Fibroblast of skin of abdomen (primary cell): ENCODE results near the gene BLOC1S1. TPM values are rescaled to one million over a fixed set of nuclear protein-coding genes. Genes with fewer than 3 reads are reported as not detected.

ENCODE experiments used
- DNase-seq: peaks from one replicate; pipeline ENCODE4 v3.0.0-alpha.2; 2013
- polyA plus RNA-seq, 2 experiments: library from polyadenylated mRNA; unstranded; fragments of 120-200 nt; gene quantifications; one replicate each; pipeline ENCODE4 v1.2.1, GENCODE V29; 2013; ENCODE audit not compliant: insufficient read length in 2 of 2

Gene BLOC1S1
- polyA plus RNA-seq (2013, experiment 1 of 2; ENCODE audit: insufficient read length): 90.8 TPM
- 95.8 TPM for polyA plus RNA-seq (2013, experiment 2 of 2; ENCODE audit: insufficient read length)

DNA sequence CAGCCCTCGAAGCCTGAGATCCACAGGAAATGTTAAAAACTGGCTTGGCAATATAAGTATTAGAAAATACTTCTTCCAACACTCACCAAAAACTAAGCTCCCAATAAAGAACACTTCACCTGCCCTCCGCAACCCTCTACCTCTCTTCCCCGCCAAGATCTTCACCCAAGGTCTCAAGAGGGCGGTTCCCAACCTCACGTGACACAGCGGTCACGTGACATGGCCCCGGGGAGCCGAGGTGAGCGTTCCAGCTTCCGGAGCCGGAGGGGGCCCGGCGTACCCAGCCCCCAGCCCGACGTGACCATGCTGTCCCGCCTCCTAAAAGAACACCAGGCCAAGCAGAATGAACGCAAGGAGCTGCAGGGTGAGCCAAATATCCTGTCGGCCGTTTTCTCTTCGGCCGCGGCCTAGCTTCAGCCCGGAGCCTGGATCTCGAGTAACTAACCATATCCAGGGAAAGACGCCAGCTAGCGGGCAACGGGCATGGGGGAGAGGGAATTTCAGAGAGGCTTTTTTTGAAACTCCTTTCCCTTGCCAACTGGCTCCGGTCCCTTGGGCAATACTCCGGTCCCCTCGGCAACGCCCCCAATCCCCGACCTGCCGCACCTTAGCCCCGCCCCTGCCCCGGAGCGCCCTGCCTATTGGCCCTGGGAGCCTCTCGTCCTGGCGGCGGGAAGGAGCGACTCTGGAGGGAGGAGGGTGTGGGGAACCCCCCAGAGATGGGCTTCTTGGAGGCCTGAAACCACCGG is at the start of gene BLOC1S1:
Gene BLOC1S1 (plus strand): TSS at position 214 of the 749 bp plus-strand sequence. CDS start 6 bp downstream, at position 220.
- peak; percentile 96 for DNase-seq

DNA sequence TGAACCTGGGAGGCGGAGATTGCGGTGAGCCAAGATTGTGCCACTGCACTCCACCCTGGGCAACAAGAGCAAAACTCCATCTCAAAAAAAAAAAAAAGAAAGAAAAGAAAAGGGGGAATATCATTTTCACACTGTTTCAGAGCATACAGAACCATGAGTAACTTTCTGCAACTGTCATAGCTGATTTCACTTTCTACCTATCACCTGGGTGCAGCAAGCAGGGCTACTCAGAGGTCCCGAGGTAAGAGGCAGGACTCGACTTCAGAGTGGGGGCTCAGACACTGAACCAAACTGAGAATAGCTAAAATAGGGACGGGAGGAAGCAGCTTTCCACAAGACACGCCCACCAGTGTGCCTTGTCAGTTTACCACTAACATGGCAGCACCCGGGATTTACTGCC is 49.3 kb upstream of the BLOC1S1 start:
- no peak for DNase-seq

DNA sequence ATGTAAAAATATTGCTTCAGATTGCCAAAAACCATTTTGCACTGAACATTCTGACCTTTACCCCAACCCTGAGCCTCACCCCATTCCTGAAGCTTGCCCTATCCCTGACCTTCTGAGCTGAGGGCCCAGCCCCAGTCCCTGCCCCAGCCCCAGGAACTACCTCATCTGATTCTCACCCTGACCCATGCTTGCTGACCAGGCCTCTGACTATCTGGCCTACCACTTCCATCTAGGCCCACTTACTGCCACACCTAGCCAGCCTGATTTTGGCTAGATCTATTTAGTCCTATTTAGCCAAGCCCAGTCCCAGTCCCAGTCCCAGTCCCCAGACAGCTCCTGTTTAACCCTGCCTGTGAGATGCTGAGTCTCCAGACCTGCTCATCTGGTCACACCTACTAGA is 45.6 kb upstream of the BLOC1S1 start:
- no peak for DNase-seq

DNA sequence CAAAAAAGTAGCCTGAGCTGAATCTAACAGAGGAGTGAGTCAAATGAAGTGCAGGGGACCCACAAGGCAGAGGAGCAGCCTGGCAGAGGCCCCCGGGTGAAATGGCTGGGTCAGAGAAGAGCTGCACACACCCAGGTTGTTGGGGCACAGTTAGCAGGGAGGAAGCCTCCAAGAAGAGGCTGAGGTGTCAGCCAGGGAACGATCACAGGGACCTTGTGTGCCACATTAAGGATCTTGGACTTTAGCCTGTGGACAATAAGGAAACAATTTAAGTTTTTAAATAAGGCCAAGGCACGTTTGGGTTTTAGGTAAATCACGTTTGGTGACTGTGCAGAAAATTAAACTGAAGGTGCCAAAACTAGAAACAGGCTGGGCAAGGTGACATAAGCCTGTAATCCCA is 44.1 kb upstream of the BLOC1S1 start:
- DNase-seq: no peak

DNA sequence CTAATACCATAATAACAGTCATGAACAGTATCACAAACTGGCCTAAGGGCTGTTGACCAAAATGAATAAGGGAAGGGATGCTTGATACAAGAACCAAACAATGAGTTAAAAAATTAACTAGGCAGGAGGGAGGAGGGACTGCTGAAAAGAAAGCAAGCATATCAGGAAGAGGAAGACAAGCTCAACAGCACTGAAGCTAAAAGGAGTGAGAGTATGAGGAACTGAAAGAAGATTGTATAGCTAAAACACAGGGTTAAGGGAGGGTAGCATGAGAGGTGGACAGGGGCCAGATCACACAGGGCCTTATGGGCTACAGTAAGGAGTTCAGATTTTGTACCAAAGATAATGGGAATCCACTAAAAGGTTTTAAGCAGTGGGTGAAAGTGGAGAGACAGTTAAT is 42.2 kb upstream of the BLOC1S1 start:
- no peak for DNase-seq

DNA sequence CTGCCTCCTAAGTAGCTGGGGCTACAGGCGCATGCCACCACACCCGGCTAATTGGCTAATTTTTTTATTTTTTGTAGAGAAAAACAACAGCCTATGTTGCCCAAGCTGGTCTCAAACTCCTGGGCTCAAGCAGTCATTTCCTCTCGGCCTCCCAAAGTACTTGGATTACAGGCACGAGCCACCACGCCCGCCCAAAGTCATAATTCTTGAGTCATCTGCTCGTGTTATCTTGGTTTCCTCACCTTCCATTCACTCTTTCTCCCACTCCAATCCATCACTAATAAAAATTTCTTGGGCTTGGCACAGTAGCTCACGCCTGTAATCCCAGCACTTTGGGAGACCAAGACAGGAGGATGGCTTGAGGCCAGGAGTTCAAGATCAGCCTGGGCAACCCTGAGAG is 40.2 kb upstream of the BLOC1S1 start:
- DNase-seq: no peak

DNA sequence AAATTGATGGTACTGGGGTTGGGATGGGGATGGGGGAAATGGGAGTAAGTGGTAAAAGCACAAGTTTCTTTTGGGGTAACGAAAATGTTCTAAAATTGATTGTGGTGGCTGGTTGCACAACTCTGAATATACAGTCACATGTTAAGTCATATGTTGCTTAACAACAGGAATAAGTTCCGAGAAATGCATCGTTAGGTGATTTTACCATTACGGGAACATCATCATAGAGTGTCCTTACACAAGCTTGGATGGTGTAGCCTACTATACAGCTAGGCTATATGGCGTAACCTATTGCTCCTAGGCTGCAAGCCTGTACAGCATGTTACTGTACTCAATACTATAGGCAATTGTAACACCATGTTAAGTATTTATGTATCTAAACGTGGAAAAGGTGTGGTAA is 39.1 kb upstream of the BLOC1S1 start:
- no peak for DNase-seq

DNA sequence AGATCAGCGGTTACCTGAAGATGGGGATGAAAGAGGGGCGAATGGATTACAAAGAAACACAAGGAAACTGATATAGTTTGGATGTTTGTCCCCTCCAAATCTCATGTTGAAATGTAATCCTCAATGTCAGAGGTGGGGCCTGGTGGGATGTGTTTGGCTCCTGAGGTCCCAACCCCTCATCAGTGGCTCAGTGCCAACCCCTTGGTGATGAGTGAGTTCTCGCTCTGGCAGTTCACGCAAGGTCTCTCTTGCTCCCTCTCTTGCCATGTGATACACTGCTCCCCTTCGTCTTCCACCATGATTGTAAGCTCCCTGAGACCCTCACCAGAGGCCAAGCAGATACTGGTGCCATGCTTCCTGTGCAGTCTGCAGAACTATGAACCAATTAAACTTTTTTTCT is 36.2 kb upstream of the BLOC1S1 start:
- no peak for DNase-seq

DNA sequence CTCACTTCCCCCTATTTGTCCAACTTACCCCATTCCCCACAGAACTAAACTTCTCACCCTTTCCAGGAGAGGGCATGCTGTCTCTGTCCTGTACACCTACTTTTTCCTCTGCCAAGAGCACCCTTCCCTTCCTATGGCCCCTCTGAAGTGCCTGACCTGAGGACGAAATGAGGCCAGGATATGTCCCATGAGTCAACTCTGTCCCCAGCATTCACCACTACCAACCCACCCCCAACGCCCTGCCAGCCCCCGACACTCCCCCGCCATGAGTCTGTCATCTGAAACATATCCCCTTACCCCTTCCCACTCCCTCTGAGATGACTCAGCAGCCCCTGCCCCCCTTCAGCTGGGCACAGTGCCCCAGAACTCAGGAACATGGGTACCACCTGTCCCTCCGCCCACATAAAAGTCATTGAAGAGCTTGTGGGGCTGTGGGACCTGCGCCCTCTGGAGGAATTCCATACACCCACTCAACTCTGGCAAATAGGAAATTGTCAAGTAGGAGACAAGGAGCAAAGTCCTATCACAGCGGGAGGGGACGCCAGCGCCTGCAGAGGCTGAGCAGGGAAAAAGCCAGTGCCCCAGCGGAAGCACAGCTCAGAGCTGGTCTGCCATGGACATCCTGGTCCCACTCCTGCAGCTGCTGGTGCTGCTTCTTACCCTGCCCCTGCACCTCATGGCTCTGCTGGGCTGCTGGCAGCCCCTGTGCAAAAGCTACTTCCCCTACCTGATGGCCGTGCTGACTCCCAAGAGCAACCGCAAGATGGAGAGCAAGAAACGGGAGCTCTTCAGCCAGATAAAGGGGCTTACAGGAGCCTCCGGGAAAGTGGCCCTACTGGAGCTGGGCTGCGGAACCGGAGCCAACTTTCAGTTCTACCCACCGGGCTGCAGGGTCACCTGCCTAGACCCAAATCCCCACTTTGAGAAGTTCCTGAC is 34.4 kb upstream of the BLOC1S1 start:
- peak; percentile 20 for DNase-seq

- no peak for DNase-seq
Measured at GRCh38 chr12:55682087-55682796, 33.6 kb upstream of the BLOC1S1 start.

DNA sequence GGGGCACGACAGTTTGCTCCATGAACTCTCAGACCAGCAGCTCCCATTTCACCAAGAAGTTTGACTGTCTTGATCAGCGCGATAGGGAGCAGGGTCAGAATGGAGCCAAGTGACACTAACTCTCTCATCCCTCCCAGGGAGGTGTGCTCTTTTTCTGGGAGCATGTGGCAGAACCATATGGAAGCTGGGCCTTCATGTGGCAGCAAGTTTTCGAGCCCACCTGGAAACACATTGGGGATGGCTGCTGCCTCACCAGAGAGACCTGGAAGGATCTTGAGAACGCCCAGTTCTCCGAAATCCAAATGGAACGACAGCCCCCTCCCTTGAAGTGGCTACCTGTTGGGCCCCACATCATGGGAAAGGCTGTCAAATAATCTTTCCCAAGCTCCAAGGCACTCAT is 32.2 kb upstream of the BLOC1S1 start:
- no peak for DNase-seq

DNA sequence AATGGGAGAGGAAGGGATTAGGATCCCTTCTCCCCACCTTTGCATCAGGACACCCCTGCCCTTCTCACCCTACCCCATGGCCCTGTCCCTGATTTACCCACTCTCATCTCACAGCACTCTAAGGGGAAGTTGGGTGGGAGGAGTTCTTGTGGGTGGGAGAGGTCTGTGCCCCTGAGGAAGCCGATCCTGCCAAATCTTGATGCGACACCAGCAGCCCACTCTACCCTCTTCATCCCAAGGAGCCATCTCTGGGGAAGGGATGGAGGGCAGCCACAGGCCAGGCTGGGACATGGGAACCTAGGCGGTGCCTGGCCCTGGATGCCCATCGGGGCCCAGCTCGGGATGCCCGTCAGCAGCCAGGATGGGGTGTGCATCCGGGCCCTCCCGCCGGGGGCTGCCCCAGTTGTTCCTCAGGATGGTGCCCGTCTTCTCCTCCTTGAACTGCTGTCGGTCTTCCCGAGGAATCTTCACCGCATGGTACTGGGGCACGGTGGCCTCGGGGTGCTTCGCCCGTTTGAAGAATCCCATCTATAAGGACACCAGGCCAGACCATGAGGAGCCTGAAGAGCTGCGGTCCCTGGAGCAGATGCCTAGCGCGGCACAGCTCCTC is 31.0 kb upstream of the BLOC1S1 start:
- no peak for DNase-seq

DNA sequence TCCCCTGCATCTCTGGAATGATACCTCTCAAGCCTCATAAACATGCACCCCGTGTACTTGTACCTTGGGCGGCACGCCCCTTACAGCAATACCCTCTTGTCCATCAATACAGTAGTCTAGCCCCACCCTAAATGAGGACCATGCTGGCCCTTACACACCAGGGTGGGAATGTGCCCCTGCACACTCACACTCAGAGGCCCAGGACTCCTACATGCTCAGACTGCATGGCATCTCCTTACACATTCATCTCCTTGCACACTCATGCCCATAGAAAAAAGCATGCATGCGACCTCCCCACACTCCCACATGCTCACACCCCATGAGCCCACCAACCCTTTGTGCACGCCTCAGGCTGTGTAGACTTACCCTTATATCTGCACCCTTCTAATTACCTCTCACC is 30.2 kb upstream of the BLOC1S1 start:
- DNase-seq: no peak

DNA sequence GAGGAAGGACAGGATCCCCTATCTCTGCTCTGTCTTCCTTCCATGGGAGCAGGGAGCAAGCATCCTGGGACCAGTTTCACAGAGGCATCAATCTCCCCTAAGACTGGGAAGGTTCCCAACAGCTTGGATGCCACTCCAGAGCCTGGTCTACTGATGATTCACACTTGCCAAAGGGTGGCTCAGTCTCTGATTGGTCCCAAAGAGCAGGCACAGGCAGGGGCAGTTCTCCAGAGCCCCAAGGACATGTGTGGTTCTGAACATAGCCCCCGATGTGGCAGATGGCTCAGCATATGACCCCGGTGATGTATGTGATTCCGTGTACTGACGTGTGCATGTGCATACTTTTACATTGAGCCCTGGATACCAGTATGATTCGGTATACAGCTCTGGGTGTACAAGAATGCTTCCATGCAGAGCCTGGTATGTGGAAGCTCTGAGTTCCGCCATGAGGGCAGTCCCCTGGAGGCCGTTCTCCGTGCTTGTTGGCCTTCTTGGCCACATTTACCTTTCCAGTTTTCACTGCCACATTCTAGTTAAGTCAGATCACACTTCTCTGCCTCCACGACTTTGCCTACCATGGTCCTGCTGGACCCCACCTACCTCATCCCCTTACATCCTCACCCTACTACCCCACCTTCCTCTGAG is 29.4 kb upstream of the BLOC1S1 start:
- DNase-seq: no peak

- no peak for DNase-seq
Measured at GRCh38 chr12:55687746-55688145, 28.1 kb upstream of the BLOC1S1 start.

DNA sequence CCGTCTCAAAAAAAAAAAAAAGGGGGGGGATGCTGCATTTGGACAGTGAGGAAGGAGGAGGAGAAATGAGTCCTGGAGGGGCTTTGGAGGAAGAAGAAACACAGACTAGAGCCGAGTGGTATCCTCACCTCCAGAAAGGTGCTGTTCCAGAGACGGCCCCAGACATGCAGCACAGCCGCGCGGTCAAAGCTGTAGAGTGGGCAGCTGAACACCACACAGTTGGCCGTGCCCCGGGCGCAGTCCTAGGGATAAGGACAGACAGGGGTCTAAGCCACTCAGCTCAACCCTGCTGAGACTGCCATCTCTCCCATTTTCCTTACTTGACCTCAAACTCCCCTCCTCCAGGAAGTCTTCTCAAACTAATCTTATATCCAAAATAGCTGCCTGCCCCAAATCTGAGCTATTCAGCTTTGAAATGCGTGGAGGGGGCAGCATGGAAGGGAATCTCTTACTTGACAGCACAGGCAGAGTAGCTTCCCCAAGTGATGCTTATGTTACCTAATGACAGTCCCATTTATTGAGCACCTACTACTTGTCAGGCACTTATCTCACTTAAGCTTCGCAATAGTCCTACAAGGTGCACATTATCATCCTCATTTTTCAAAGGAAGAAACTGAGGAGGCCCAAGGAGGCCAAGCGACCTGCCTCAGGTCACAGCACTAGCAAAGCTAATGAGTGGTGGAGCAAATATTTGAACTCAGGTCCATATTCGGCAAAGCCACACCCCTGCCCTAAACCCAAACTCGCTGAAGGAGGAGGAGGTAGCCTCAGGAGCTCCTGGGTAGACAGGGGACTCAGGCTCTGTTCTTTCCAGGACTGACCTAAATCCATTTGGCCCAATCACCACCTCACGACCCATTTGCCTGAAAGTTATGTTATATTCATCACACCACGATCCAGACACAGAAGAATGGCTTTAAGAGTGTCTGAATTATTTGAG is 26.9 kb upstream of the BLOC1S1 start:
- DNase-seq: no peak

DNA sequence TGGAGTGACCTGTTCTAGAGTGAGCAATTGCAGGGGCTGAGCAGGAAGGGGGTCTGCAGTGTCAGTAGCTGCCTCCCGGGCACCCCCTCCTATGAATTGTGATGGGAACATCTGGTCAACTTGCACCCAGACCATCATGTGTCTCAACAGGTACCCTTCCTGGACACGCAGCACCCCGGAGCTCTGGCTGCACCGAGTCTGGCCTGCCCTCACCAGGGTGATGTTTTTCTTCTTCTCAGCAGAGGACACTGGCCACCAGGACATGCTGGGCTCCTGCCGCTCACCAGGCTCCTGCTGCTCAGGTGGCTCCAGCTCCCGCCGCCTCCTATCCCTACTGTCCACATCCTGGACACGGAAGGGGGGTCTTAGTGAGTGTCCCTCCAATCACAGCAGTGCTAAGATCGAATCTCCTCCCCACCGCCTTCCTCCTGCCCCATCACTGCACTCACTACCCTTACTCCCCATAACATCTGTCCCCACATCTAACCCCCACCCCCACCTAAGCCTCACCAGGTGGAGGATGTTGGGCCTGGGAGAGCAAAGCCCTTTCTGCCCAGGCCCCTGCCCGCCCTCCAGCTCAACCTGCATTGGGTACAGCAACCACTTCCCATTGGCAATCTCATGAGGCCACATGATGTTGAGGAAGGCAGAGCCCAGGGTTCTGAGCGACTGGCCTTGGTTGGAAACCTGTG is 23.1 kb upstream of the BLOC1S1 start:
- no peak for DNase-seq

DNA sequence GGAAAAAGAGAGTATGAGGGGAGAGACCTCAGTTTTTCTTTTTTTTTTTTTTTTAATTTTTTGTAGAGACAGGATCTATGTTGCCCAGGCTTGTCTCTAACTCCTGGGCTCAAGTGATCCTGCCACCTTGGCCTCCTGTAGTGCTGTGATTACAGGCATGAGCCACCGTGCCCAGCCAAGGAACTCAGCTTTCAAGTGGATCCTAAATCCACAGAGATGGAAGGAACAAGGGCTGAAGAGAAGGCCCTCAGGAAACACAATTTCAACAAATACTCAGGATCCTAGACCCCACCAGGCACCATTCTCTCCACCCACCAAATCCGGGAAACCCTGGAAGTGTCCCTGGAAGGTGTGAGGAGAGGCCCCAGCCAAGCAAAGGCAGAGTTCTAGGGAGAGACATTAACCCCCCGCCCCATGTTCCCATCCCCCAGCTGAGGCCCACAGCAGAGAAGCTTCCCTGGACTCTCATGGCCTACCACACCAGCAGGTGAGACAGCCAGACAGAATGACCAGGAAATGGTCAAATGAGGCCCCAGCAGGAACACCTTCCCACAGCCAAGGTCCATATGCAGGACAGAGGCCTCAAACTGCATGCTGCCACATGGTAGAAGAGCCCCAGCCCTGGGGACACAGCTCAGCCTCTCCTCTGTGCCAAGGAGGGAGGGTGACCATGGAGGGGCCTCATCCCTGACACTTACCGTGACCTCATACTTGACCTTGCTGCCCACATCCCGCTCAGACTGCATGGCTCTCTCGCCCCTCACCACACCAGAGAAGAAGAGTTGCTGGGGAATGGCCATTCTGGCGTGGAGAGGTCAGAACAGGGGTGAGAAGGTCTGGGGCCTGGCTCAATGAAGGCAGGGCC is 22.3 kb upstream of the BLOC1S1 start:
- DNase-seq: no peak

DNA sequence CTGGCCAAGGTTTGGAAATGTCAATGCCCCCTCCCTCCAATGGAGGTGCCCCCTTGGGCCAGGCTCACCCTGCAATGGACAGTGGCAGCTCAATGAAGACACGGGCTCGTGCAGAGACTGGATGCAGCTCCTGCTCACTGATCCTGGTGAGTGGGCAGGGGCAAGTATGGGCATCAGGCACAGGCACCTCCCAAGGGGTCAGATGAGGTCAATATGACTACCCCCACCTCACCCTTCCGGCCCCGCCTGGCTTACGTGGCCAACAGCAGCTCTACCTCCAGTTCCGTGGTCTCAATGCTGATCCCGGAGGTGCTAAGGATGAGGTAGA is 21.7 kb upstream of the BLOC1S1 start:
- DNase-seq: no peak
